Skin of body (tissue), 2 donors: Measurements from ENCODE around the gene ADGB. TPM values are rescaled to one million over a fixed set of nuclear protein-coding genes. Genes with fewer than 3 reads are reported as not detected.
"Not testable (repeated sequence)": the region's sequence is repeated elsewhere in the genome, so short reads cannot be mapped to it uniquely, and the experiment has no call there.

Experiments
- DNase-seq: peaks from one replicate; lab custom pipeline; 2025; lab: John Stamatoyannopoulos, UW
- total RNA-seq: library from RNA; depleted of rRNA; stranded (reverse); fragments of >200 nt; gene quantifications from one replicate; pipeline ENCODE4 v1.2.3, GENCODE V29; 2014

ADGB gene
- 0.10 TPM for total RNA-seq

DNA sequence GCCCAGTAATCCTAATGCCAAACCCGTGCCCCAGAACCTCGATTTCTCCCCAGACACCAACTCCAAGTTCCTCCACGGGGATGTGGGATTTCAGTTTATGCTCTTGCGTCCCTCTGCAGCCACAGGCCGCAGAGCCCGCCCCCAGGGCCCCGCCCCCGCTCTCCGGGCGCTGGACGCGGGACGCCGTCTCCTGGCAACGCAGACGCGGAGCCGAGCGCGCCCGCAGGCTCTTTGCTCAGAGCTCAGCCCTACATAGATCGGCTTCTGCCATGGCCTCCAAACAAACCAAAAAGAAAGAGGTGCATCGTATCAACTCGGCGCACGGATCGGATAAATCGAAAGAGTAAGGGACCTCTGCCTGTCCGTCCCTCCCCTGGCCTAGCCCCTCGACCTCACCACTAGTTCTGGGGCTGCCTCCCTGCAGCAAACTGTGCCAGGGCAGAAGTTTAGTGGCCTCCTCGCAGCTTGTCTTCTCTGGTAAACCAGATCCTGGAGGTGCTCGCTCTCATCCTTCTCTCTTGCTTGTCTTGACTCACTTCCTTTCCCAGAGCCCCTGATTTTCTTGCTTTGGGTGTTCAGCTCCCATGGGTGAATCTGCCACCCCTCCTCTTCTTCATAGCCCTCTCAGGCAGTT lies at the start of gene ADGB:
Gene ADGB, plus strand, starts transcription at position 201 of the 634 bp plus-strand sequence. Its CDS starts 69 bp downstream, at position 270.
- DNase-seq, result no peak

GRCh38 chr6:146550911-146551310 lies 47.9 kb upstream of the ADGB start:
- DNase-seq, result peak; percentile 13

DNA sequence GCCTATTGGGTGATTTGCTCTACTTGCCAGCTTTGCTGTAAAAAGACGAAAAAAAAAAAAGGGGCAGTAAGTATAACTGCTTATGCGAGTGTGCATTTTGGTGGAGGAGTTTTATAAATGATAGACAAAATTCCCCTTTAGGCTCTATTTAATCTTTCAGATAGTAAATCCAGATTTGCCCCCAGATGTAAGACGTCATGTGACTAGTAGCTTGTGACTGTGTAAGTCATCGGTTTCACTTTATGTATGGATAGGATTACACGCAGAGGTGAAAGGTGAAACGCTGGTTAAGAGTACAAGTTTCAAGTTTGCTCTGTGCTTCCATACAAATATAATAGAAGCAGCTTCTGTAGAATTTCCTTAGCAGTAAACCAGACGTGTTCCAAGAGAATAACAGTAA lies 47.2 kb upstream of the ADGB start:
- no peak for DNase-seq

DNA sequence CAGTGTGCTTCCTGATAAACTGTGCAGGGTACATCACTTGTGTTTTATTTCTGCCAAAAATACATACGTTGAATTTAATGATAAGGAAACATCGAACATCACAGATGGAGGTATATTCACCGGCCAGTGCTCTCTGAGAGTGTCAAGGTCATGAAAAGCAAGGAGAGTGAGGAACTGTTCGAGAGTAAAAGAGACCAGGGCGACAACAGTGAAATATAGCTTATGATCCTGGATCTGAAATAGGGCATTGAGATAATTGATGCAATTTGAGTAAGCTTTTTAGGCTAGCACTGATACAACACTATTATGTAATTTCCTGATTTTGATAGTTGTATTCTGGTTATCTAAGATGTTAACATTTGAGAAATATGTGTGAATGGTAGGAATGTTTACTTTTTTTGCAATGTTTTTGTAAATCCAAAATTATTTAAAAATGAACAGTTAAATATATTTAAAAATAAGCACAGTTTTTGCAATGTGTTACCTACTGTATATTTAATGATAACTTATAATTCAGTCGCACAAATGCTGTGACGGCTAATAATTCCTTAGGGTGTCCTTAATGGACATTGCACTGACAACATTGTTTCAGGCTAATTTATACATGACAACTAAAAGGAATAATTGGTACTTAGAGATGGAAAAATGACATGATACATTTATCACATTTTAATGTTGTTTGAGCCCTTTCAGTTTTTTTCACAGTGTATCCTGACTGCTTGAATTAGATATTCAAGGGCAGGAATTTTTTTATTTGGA lies 45.2 kb upstream of the ADGB start:
- no peak for DNase-seq

DNA sequence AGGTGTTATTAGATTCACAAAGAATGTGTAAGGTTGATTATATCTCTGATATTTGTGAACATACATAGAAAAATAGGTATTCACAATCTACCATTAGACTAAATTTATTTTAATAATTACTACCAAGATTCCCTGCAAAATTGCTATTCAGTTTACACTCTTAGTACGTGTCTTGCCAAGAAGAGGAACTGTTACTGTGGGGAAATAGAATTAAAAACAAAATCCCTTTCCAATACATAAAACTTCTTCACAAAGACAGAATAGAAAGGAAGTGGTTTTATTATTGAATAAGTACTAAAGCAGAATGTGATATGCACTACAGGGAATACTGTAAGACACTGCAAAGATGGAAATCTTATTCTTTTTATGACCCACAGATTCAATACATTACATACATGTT lies 38.2 kb upstream of the ADGB start:
- no peak for DNase-seq

- DNase-seq, result not testable (repeated sequence)
Observed at GRCh38 chr6:146566661-146567060, 32.1 kb upstream of the ADGB start.

DNA sequence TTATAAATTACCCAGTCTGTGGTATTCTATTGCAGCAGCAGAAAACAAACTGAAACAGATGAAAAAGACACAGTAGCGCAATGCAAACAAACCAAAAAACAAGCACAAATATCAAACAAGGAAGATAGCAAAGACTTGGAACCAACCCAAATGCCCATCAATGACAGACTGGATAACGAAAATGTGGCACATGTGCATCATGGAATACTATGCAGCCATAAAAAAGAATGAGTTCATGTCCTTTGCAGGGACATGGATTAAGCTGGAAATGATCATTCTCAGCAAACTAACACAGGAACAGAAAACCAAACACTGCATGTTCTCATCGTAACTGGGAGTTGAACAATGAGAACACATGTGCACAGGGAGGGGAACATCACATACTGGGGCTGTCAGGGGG lies 30.2 kb upstream of the ADGB start:
- not testable (repeated sequence) for DNase-seq

DNA sequence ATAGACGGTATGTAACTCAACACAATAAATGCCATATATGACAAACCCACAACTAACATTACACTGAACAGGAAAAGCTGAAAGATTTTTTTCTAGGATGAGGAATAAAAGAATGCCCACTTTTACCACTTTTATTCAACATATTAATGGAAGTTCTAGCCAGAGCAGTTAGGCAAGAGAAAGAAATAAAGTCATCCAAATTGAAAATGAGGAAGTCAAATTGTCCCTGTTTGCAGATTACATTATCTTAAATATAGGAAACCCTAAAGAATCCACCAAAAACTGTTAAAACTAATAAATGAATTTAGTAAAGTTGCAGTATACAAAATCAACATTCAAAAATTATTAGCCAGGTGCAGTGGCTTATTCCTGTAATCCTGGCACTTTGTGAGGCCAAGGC lies 24.6 kb upstream of the ADGB start:
- no peak for DNase-seq

DNA sequence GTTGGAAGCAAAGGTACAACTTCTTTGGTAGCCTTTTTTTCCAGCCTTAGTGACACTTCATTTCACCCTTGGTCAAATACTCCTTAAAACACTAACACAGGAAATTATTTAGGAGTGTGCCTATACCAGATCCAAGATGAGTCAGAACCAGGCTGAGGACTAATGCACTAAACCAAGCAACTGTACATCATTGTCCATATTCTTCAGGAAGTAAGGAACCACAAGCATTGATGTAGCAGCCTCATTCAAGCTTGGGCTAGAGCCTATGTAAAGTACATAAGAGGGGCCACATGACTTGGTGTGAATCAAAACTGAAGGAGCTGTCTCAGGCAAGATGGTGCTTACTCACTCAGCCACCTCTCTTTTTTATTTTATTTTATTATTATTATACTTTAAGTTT lies 20.7 kb upstream of the ADGB start:
- no peak for DNase-seq

- DNase-seq, result no peak
Observed at GRCh38 chr6:146581968-146582367, 16.8 kb upstream of the ADGB start.

DNA sequence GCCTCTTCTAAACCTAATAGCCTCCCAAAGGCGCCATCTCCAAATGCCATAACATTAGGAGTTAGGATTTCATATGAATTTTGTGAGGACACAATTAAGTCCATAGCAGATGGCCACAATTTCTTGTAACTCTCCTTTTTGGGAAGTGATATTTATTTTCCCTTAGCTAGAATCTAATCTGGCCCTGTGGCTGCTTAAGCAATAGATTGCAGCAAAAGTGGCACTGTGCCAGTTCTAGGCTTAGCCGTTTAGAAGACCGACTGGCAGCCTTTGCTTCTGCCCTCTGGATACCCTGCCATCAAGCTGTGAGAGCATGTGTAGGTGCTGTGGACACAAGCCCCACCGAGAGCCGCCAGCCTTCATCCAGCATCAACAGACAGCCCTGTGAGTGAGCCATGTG lies 15.9 kb upstream of the ADGB start:
- DNase-seq, result no peak

GRCh38 chr6:146583966-146584365 lies 14.8 kb upstream of the ADGB start:
- DNase-seq, result no peak

- no peak for DNase-seq
Observed at GRCh38 chr6:146587459-146587858, 11.3 kb upstream of the ADGB start.

DNA sequence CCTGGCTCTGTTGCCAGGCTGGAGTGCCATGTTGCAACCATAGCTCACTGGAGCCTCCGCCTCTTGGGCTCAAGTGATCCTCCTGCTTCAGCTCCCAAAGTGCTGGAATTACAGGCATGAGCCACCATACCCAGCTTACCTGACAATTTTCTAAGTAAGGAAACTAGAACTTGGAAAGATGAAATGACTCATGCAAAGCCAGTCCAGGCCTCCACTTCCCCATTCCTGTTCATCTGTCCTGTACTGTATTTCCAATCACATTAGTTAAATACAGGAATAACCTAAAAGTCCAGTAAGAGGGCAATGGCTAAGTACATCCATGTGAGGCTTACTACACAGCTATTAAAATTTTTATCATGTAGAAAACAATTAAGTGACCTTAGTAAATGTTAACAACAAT lies 8.3 kb upstream of the ADGB start:
- no peak for DNase-seq

DNA sequence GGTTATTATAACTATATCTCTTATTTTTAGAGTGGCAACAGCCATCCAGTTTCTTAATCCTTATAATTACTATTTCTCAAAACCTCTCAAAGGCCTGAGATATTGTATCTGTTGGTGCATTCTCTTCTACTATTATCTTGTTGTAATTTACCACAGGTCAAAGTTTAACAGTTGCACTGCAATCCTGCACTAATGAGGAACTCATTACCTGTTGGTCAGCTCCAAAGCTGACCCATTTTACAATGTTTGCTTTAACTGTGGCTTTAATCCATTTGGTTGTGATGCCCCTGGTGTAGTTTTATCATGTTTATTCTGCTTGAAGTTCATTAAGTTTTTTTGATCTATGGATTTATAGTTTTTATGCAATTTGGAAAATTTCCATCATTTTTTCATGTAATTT lies 6.3 kb upstream of the ADGB start:
- DNase-seq, result no peak

GRCh38 chr6:146593986-146594385 lies 4.8 kb upstream of the ADGB start:
- no peak for DNase-seq

DNA sequence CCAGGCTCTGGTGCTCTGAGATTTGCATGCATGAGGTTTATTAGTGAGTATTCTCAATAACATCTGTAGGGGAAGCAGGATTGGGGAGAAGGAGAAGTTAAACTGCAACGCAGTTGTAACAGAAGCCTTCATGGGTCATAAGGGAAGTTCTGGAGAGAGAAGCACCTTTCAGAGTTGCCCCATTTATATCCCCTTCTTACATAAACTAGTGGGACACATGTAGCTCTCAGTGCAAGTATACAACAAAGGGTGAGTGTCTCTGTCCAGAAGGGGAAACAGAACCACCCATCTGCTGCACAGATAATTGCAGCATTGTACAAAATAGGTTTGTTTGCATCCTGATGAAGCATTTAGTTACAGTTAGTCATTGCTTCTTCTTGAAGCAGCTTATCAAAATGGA lies 4.3 kb upstream of the ADGB start:
- no peak for DNase-seq

DNA sequence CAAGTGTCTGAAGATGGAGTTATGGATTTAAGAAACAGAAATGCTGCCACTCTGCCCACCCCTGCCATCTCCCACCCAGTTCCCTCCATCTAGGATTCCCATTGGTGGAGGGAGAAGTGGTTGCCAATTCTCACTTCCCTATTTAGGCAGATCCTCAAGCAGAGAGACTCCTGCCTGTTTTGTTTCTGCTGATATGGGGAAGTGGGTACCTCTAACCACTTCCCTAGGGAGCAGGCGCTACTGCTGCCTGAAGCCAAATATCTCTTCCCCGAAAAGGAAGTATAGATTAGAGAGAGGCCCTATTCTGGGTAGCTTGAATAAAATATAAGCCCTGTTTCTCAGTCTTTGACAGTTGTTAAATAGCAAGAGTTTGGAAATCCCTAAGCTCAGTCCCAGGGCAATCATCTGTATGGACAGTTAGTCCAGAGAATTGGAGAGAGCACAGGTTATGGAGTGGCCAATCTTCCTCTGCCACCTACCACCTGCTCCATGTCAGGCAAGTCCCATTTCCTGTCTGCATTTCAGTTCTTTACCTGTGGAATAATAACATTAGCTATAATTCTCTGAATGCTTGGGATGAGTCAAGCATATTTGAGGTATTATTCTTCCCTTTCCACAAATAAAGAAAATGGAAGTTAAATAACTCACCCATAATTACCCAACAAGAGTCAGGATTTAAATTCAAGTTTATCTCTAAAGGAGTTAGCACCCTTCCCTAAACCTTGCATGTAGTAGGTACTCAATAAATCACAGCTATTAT lies 2.6 kb upstream of the ADGB start:
- no peak for DNase-seq

- DNase-seq, result no peak
Observed at GRCh38 chr6:146601352-146601751, 2.6 kb downstream of the ADGB start.

GRCh38 chr6:146602526-146602925 lies 3.8 kb downstream of the ADGB start:
- no peak for DNase-seq

GRCh38 chr6:146613947-146614346 lies 15.2 kb downstream of the ADGB start:
- DNase-seq, result no peak

GRCh38 chr6:146620655-146621054 lies 21.9 kb downstream of the ADGB start:
- no peak for DNase-seq

DNA sequence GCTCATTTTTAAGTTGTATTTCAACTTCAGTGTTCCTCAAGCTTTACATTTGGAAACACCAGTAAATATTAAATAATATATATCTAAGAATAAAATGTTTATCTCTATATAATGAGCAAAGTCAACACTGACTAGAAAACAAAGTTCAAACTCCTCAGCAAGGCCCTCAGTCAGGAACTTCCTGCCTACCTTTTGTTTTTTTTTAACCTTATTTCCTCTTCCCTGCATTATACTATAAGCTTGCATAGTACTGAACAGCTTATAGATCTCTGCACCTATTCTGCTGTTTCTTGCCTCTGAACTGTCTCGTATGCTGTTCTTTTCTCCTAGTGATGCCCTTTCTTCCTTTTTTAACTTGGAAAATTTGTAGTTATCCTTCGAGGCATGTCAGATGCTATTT lies 29.6 kb downstream of the ADGB start:
- no peak for DNase-seq
